Stimulated activated CD4-positive, alpha-beta T cell treated with anti-CD3 and anti-CD28 coated beads, Interleukin-12 subunit alpha, Interleukin-12 subunit beta, amount 100 ng/mL, for 24 hours (primary cell): ENCODE data around the gene MFF.
"Not testable (repeated sequence)": the region's sequence is repeated elsewhere in the genome, so short reads cannot be mapped to it uniquely, and the experiment has no call there.

Source experiments
- DNase-seq, 2 experiments: peaks; one replicate each; pipeline ENCODE4 v3.0.0-alpha.2; 2020; ENCODE audit warnings: low read depth in 2 of 2

Gene MFF

GRCh38 chr2:227335713-227336112 lies 10.7 kb downstream of the MFF start:
- DNase-seq: no peak

- no peak for DNase-seq
Measured at GRCh38 chr2:227337442-227337841, 12.4 kb downstream of the MFF start.

- DNase-seq: no peak
Measured at GRCh38 chr2:227339098-227339599, 14.1 kb downstream of the MFF start.

GRCh38 chr2:227340106-227340505 lies 15.1 kb downstream of the MFF start:
- no peak for DNase-seq

GRCh38 chr2:227341553-227341952 lies 16.5 kb downstream of the MFF start:
- DNase-seq: no peak

GRCh38 chr2:227344231-227344630 lies 19.2 kb downstream of the MFF start:
- DNase-seq: no peak

GRCh38 chr2:227347117-227347516 lies 22.1 kb downstream of the MFF start:
- DNase-seq: no peak

GRCh38 chr2:227348324-227348723 lies 23.3 kb downstream of the MFF start:
- DNase-seq: no peak

- DNase-seq: no peak
Measured at GRCh38 chr2:227349989-227350612, 25.1 kb downstream of the MFF start.

- DNase-seq: no peak
Measured at GRCh38 chr2:227351639-227352038, 26.6 kb downstream of the MFF start.

GRCh38 chr2:227360351-227360750 lies 35.3 kb downstream of the MFF start:
- no peak for DNase-seq

GRCh38 chr2:227363756-227364155 lies 38.7 kb downstream of the MFF start:
- DNase-seq: no peak

- DNase-seq: not testable (repeated sequence)
Measured at GRCh38 chr2:227364585-227365263, 39.7 kb downstream of the MFF start.

- DNase-seq: no peak
Measured at GRCh38 chr2:227365833-227366232, 40.8 kb downstream of the MFF start.

GRCh38 chr2:227366769-227367426 lies 41.8 kb downstream of the MFF start:
- DNase-seq: no peak

- no peak for DNase-seq
Measured at GRCh38 chr2:227367427-227367795, 42.4 kb downstream of the MFF start.

- no peak for DNase-seq
Measured at GRCh38 chr2:227368574-227368973, 43.5 kb downstream of the MFF start.

- DNase-seq: no peak
Measured at GRCh38 chr2:227370092-227370491, 45.0 kb downstream of the MFF start.

- DNase-seq: no peak
Measured at GRCh38 chr2:227370791-227371312, 45.8 kb downstream of the MFF start.

GRCh38 chr2:227373389-227373788 lies 48.3 kb downstream of the MFF start:
- DNase-seq: no peak

- peak; percentile 14 to 30 for DNase-seq
Measured at GRCh38 chr2:227374158-227374557, 49.1 kb downstream of the MFF start.

GRCh38 chr2:227376656-227377396 lies 51.8 kb downstream of the MFF start:
- no peak for DNase-seq
